Right lobe of liver (tissue), 4 donors: Measurements from ENCODE around the gene CXCR6.

Source experiments
- CTCF ChIP-seq, 4 donors: fragments of 200-600 bp in 3 of 4; fragments of 450-650 bp in 1 of 4; IDR thresholded peaks; one replicate each; pipeline versions ENCODE4 v1.5.1 to v1.8.0; 2016 to 2022; ENCODE audit warnings: antibody characterized with exemption in 4 of 4, mild to moderate bottlenecking in 2 of 4
- POLR2A ChIP-seq: fragments of 450-650 bp; IDR thresholded peaks from one replicate; pipeline ENCODE4 v1.6.1; 2017; ENCODE audit warnings: antibody characterized with exemption, mild to moderate bottlenecking
- donor health status: DM: no; HTN: no; CAD: no.
- donor health status: DM: no; HTN: no; CAD: no.
- donor health status: DM: no; HTN: yes; CAD: no.

GRCh38 chr3:45993421-45994027, 50.3 kb downstream of the CXCR6 start:
- TF ChIP-seq CTCF (IDR thresholded peaks at IDR 0.05) = no peak
- TF ChIP-seq POLR2A = no peak
